GM10847 (cell line): ENCODE data around the gene IVD.

ENCODE experiments used
- POLR2A ChIP-seq: IDR thresholded peaks from 2 replicates; pipeline ENCODE4 v1.6.1; 2011; ENCODE audit not compliant: insufficient read length; ENCODE audit errors: extremely low read depth

The IVD gene

DNA sequence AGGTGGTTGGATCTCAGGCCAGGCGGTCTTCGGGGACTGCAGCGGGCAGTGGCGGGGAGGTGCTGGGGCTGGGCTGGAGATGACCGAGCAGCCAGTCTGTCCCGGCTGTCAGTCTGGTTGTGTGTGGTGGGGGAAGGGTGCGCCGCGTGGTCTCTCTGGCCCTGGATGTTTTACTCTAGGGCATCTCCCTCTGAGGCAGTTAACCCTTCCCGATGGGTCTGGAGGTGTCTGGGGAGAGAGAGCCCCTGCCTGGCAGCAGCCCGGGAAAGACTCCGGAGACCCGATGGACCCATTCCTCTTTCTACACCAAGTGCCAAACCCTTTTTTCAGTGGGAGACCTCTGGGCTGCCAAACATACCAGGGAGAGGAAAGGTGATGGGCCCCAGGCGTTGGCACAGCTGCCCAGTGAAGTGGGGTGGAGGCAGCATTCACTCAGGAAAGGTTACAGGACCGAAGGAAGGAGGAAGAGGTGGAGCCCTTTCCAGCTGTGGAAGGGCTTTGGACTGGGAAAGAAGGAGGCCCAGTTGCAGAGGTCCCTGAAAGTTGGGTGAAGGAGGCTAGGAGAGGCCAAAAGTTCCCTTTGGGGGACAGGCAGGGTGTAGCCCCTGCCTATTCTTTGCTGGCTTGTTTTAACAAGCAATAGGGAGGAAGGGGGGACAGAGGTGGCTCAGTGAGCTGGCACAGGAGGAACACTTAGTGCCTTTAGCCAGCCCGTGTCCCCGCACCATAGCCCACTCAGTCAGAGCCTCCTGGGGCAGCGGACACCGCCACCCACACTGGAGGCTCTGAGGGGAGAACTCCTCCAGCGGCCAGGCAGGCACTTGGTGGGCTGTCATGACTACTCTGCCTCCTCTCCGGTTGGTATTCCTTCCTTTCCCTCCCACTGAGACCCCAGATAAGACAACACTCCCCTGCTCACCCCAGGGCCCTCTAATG, 32.4 kb downstream of the IVD start:
- TF ChIP-seq POLR2A = no peak

DNA sequence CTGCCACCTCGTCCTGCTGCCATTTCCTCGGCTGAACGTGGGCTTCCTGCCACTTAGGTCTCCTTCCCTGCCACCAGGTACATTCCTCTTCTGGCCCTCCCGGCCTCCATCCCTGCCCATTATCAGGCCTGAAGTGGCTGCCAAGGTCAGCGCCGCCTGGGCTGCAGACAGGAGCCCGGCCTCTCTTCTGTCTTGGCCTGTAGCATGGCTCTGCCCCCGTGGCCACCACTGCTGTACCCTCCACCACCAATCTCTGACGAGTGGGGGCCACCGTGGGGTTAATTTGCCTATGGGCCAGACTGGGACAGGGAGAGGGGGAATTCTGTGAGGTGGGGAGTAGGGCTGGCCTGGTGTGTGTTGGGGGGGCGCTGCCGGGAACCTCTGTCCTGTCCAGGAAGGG, 33.1 kb downstream of the IVD start:
- no peak for TF ChIP-seq POLR2A

DNA sequence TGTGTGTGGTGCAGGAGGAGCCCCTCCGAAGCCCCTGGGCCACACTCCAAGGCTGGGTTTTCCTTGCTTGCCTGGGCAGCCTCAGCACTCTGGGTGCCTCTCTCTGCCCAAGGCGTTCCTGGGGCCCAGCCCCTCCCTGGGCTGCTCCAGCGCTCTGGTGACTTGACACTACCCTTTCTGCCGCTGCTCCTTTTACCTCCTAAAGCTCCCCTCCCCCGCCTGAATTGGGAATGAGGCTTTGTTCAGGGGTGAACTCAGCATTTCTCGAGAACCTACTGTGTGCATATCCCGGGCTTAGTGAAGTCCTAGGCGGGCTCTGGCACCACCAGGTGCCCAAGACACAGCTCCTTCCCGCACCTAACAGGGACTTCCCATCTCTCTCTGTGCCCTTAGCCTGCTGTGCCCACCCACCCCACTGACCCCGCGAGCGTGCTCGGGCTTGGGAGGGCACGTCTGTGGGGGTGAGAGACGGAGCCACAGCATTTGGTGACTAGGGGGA, 33.9 kb downstream of the IVD start:
- TF ChIP-seq POLR2A = no peak

DNA sequence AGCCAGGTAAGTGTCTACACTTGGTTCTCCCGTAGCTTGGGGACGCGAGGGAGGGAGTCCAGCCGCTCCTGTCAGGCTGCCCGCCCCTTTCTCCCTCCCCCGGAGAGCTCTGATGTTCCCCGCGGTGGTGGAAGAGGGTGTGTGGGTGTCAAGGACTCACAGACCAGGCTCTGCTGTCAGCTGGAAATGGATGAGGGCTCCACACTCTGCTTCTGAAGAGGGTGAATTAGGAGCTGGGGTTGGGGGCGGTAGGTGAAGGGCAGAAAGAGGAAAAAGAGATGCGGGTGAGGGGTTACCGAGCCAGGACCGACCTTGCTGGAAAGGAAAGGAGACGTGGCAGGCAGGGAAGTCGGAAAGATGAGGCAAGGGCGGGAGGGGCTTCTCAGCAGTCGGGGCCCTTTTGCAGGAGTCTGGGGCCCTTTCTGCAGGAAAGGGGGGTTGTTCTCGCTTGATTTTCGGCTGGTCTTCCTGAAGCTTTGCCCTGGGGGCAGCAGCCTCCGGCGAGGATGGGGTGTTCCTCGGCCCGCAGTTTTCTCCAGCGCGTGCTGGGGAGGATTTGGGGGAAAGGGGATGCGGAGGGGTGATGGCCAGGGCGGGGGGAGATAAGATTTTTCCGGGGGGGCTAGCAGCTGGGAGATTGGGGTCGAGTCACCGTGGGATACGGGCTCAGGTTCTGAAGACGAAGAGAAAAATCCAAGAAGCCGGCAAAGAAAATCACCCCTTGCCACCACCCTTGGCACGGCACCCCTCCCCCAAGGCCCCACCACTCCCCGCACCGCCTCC, 34.6 kb downstream of the IVD start:
- TF ChIP-seq POLR2A = no peak

DNA sequence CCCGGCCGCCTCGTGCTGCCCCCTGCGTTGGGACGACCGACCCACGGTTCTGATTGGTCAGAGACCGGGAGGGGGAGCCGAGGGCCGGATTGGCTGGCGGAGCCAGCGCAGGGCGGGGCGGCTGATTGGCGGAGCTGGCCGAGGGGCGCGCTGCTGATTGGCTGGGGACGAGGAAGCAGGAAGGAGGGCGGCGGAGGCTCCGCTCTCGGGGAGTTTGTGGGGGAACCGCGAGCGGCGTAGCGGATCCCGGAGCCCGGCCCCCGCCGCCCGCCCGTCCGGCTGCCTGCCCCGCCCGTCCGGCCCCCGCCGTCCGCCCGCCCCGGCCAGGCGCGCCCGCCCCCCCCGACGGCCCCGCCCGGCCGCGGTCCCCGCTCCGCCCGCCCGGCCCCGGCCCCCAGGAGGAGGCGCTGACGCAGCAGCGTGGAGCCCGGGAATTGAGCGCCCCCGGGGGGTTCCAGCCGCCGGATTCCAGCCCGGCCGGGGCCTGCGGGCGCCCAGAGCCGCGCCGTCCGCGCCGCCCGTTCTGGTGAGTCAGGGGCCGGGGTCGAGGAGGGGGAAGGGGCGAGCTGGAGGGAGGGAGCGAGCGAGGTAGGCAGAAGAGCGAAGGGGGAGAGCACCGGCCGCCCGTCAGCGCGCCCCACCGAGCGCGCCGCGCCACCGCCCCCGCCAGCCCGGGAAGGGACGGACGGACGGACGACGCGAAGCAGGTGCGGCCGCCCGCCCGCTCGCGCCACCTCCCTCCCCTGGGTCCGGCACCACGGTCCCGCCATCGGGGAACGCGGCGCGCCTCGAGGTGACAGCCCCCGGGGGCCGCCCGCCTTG, 35.4 kb downstream of the IVD start, which contains the start of gene BAHD1:
BAHD1 (plus strand) TSS at position 211 of the 822 bp plus-strand sequence. CDS start 17,512 bp downstream, outside the sequence.
- TF ChIP-seq POLR2A = peak; percentile 30

DNA sequence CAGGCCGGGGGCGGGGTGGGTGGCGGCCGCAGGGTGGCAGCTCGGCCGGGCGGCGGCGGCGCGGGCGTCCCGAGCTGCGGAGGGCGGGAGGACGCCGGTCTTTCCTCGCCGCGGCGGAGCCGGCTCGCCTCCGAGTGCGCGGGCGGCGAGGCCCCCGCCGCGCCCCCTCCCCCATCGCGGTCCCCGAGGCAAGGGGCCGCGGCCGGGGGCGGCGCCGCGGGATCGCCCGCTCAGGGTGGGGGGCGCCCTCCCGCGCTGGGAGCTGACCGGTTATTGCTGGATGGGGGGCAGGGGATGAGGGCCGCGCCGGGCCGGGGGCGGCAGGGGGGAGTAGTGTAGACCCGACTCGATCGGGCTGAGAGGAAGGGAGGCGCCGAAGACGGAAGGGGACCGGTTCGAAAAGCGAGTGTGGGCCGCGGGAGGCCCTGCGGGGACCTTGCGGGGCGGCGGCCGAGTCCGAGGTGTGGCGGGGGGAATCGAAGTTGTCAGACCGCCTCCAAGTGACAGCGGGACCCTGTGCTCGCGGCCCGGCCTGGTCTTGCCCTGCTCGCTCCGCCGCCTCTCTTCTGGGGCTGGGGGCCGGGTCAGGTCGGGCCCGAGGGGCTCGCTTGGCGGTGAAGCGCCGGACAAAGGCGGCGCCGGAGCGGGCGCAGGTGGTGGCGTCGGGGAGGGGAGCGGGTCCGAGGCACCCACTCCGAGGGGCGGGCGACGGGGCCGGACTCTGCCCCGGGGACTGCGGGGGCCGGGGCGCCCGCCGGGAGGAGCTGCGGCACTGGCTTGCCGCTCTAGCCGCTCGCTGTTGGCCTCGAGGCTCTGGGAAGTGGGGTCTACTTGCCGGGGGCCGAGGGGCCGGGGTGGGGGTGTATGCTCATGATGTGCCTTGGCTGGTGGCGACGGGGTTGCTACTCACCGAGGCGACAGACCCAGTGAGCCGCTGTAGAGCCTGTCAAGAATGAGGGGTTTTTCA, 36.3 kb downstream of the IVD start:
- no peak for TF ChIP-seq POLR2A

DNA sequence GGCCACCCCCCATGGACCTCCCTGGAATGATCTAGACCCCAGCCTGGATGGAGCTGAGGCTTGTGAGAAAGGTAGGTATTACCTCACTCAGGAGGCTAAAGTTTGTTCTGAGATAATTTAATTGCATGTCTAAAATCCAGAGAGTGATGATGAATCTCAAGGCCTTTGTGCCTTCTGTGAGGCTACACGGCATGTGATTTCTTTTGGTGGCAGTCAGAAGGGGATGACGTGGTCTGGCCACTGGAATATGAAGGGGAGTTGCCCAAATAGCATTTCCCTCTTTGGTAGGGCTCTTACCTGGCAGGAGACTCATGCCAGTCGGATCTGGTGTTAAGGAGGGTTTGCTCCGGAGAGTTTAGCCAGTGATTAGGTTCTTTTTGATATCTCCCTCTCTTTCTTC, 37.7 kb downstream of the IVD start:
- TF ChIP-seq POLR2A = no peak

DNA sequence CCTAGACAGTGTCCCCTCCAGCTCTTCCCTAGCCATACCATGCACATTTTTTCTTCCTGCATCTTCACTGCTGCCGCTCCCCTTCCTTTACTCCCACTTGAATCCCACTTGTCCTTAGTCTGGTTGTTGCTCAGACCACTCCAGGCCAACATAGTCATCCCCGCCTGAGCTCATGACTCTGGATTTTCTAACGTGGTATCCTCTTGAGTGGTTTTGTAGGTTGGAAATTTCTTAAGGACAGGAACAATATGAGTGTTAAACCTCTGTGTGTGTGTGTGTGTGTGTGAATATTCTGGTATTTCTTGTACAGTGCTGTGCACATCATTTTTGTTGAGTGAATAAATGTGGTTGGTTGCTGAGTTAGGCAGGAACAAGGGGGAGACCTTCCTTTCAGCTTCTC, 38.3 kb downstream of the IVD start:
- no peak for TF ChIP-seq POLR2A

DNA sequence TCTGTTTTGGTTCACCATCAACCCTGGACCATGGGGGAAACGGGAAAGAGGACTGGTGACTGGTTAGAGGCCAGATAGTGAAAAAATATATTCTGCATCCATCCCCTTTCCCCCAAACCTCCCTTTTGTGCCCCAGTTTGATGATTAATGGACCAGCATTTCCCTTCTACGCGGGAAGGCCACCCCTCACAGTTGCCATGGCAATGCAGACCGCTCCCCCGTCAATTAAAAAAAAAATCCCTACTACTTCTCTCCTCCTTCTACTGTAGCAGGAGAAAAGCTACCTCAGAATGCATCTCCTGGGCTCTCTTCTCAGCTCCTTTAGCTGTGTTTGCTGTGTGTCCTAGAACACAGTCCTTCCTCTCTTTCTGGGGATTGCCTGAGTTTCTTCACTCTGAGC, 39.1 kb downstream of the IVD start:
- no peak for TF ChIP-seq POLR2A

DNA sequence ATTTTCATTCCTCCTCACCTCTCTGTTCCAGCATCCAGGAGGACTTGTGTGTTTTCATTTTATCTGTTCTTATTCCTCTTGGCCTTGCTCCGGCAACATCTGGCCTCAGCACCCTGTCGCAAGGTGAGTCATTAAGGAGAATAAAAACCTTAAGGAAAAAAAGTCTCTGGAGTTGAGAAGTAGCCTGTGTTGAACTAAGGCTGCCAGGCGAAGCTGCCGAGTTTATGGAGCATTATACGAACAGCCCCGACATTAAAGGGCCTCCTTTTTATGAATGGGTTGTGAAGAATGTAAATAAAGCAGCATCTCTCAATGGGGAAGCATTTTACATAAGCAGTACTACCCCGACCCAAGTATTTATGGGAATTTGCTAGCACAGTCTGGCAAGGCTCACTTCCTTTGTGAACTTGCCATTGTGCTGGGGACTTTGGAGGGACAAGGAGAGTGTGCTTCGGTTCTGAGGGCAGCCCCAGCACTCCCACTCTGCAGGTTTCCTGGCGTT, 39.9 kb downstream of the IVD start:
- no peak for TF ChIP-seq POLR2A

DNA sequence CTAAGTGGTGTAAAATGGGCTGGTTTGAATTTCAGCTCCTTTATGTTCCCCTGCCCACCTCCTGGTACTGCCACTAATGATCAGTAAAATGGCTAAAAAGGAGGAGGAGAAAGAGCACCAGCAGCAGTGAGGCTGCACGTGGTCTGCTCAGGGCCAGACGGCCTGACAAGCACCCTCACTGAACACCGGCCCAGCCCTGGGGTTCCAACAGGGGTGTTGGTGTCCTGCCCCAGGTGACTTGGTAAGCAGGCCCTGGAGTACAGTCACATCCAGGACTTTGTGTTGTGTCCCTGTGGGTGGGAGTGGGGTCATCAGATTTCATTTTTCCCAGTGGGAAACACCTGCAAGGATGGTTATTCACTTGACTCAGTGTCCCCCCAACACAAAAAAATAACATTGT, 40.5 kb downstream of the IVD start:
- no peak for TF ChIP-seq POLR2A

DNA sequence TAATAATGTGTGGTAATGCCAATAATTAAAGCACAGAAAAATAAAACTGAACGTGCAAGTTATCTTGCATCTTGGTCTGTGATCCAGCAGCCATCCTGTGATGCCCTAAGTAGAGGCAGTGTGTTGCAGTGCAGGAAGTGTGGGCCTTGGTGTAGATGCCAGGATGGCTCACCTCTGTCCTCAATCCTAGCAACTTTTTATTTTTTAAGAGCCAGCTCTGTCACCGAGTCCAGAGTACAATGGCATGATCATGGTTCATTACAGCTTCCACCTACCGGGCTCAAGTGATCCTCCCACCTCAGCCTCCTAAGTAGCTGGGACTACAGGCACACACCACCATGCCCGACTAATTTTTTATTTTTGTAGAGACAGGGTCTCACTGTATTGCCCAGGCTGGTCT, 42.8 kb downstream of the IVD start:
- no peak for TF ChIP-seq POLR2A

DNA sequence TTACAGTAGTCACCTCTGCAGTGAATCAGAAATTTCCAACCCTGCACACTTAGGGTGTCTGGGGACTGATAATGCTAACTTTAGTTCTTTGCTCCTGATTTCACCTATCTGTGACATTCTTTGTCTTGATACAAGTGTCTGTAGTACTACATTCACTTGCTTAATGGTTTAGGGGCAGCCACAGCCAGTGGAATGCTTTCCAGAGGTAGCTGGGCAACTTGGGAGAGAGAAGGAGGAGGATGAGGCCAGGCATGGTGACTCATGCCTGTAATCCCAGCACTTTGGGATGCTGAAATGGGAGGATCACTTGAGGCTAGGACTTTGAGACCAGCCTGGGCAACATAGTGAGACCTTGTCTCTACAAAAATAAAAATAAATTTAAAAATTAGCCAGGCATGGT, 43.7 kb downstream of the IVD start:
- TF ChIP-seq POLR2A = no peak

DNA sequence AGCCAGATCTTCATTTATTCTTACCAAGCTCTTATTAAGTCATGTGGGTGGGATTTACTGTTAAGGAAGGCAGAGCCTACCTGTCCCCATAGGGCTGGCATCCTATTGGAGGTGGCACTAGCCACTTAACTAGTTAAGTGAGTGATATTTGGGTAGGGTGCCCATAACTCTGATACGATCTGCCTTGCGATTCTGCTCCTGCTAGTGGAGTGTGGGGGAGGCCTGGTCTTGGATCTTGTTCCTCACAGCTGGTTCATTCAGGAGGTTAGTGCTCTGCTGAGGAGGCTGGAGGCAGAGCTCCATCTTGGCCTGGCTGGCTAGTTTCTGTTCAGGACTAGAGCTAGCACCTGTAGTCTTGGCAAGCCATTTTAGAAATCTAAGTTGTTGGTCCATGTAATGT, 44.5 kb downstream of the IVD start:
- TF ChIP-seq POLR2A = no peak

DNA sequence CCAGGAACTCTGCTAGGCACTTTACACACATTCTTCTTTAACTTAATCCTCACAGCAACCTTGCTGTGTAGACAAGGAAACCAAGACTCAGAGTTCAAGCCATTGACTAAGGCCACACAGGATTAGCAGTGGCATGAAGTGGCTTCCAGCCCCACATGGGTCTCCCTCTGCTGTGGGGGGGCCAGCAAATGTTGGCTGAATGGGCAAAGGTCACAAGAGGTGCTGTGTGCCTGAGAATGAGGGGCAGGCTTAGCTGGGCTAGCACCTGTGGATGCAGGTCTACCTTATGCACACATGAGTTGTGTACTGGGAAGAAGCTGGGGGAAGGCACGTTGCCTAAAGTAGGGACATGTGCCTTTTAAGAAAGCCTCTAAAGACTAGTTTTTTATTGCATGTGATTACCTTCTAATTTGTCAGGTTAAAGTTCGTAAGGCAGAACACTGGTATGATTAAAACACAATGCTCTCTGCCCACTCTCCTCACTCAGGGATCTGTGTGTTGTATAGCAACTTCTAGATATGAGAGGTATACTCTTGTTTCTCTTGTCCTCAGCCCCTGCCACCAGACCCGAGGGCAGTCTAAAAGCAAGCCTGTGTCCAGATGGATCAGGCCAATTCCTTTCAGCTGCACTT, 46.0 kb downstream of the IVD start:
- no peak for TF ChIP-seq POLR2A
